NCI-H146 treated with DMSO at 0.1 percent for 48 hours (cell line): Measurements from ENCODE around the gene TMEM134.
"Not testable (repeated sequence)": the region's sequence is repeated elsewhere in the genome, so short reads cannot be mapped to it uniquely, and the experiment has no call there.

Experiments used
- DNase-seq: peaks from one replicate; lab custom pipeline; 2025; ENCODE audit not compliant: unreplicated experiment; lab: John Stamatoyannopoulos, UW

TMEM134 gene

GRCh38 chr11:67486481-67487195 lies 17.6 kb upstream of the TMEM134 start:
- no peak for DNase-seq

GRCh38 chr11:67485873-67486361 lies 16.9 kb upstream of the TMEM134 start:
- DNase-seq, result not testable (repeated sequence)

GRCh38 chr11:67484847-67485311 lies 15.8 kb upstream of the TMEM134 start:
- no peak for DNase-seq

GRCh38 chr11:67483831-67484665 lies 15.0 kb upstream of the TMEM134 start:
- DNase-seq, result no peak

GRCh38 chr11:67482827-67483798 lies 14.1 kb upstream of the TMEM134 start, which contains the start of gene AIP:
TSS of gene AIP (plus strand) at chr11:67483026. CDS start at chr11:67483159, 133 bp downstream.
- DNase-seq, result peak; percentile 99

GRCh38 chr11:67482275-67482826 lies 13.3 kb upstream of the TMEM134 start:
- DNase-seq, result no peak

- DNase-seq, result not testable (repeated sequence)
Observed at GRCh38 chr11:67477344-67478050, 8.4 kb upstream of the TMEM134 start.

GRCh38 chr11:67476692-67477091 lies 7.6 kb upstream of the TMEM134 start:
- DNase-seq, result not testable (repeated sequence)

- no peak for DNase-seq
Observed at GRCh38 chr11:67472882-67473281, 3.8 kb upstream of the TMEM134 start.

GRCh38 chr11:67470337-67471002 lies 1.4 kb upstream of the TMEM134 start:
- DNase-seq, result no peak

GRCh38 chr11:67469508-67469811 lies 409 bp upstream of the TMEM134 start:
- no peak for DNase-seq

GRCh38 chr11:67468456-67468758 lies 644 bp downstream of the TMEM134 start:
- DNase-seq, result no peak

GRCh38 chr11:67468056-67468455 lies 995 bp downstream of the TMEM134 start:
- no peak for DNase-seq

- no peak for DNase-seq
Observed at GRCh38 chr11:67466962-67467771, 1.9 kb downstream of the TMEM134 start.

GRCh38 chr11:67466367-67466766 lies 2.7 kb downstream of the TMEM134 start:
- DNase-seq, result no peak

- not testable (repeated sequence) for DNase-seq
Observed at GRCh38 chr11:67465530-67465929, 3.5 kb downstream of the TMEM134 start.

GRCh38 chr11:67465189-67465510 lies 3.9 kb downstream of the TMEM134 start:
- DNase-seq, result peak; percentile 29

- DNase-seq, result peak; percentile 95
Observed at GRCh38 chr11:67464411-67465188, 4.5 kb downstream of the TMEM134 start.
